HepG2 (cell line): Measurements from ENCODE around the gene CARHSP1. TPM values are rescaled to one million over a fixed set of nuclear protein-coding genes. Genes with fewer than 3 reads are reported as not detected.

Experiments used
- REPIN1 ChIP-seq: sonication (generic); formaldehyde crosslinking; IDR thresholded peaks from 2 replicates; pipeline ENCODE4 v1.8.0; 2022; ENCODE audit warnings: missing genetic modification reagents, low read depth, mild to moderate bottlenecking, borderline replicate concordance
- TCF7L2 ChIP-seq: IDR thresholded peaks from 2 replicates; pipeline ENCODE4 v1.6.1; 2011; ENCODE audit warnings: mild to moderate bottlenecking, low read depth, low read length, moderate library complexity
- TFAP4 ChIP-seq: sonication (generic); IDR thresholded peaks from 2 replicates; pipeline ENCODE4 v1.6.1; 2016; ENCODE audit warnings: low read depth, borderline replicate concordance
- XBP1 ChIP-seq: sonication (generic); formaldehyde crosslinking; IDR thresholded peaks from 2 replicates; pipeline ENCODE4 v1.5.0; 2020; ENCODE audit warnings: missing genetic modification reagents
- ZFP82 ChIP-seq: sonication (generic); formaldehyde crosslinking; IDR thresholded peaks from 2 replicates; pipeline ENCODE4 v1.5.1; 2020; ENCODE audit warnings: mild to moderate bottlenecking, missing genetic modification reagents, borderline replicate concordance
- ZNF484 ChIP-seq: sonication (generic); formaldehyde crosslinking; IDR thresholded peaks from 2 replicates; pipeline ENCODE4 v1.5.1; 2020; ENCODE audit warnings: mild to moderate bottlenecking, low read depth, missing genetic modification reagents, borderline replicate concordance
- ZNF652 ChIP-seq: IDR thresholded peaks from 2 replicates; pipeline ENCODE4 v1.6.1; 2016; ENCODE audit warnings: low read depth, borderline replicate concordance
- ZNF761 ChIP-seq: sonication (generic); formaldehyde crosslinking; conservative IDR thresholded peaks from 2 replicates; pipeline ENCODE4 v1.4.0; 2020; ENCODE audit warnings: mild to moderate bottlenecking, missing genetic modification reagents
- ZNF777 ChIP-seq: sonication (generic); formaldehyde crosslinking; IDR thresholded peaks from 2 replicates; pipeline ENCODE4 v1.4.0; 2020; ENCODE audit warnings: missing genetic modification reagents
- polyA plus RNA-seq, 8 experiments: library from polyadenylated mRNA; depleted of rRNA in 3 of 8; stranded (reverse) in 7 of 8; unstranded in 1 of 8; fragments of >200 nt; fragmentation: Illumina TruSeq in 4 of 8; extraction: Trizol in 4 of 8; gene quantifications; 2 replicates each; pipeline versions ENCODE4 v1.2.1 to v1.2.3, GENCODE V29; 2011 to 2016; ENCODE audit warnings: low read depth in 4 of 8, missing spikeins in 1 of 8, mixed read lengths in 1 of 8; ENCODE audit not compliant: insufficient read depth in 1 of 8
- total RNA-seq, 5 experiments: library from RNA; depleted of rRNA; stranded (reverse); fragments of >200 nt; fragmentation: Illumina TruSeq; extraction: Trizol; gene quantifications; 2 replicates each; pipeline ENCODE4 v1.2.3, GENCODE V29; 2016; ENCODE audit warnings: low read depth in 1 of 5
- TF ChIP-seq, protein P1 (sequence below): sonication (generic); formaldehyde crosslinking; IDR thresholded peaks from 2 replicates; pipeline ENCODE4 v1.8.0; 2022; ENCODE audit warnings: mild to moderate bottlenecking, missing genetic modification reagents, moderate library complexity
- TF ChIP-seq, protein P2 (sequence below): sonication (generic); formaldehyde crosslinking; IDR thresholded peaks from 2 replicates; pipeline ENCODE4 v1.5.0; 2020; ENCODE audit warnings: missing genetic modification reagents
- TF ChIP-seq, protein P3 (sequence below): sonication (generic); formaldehyde crosslinking; IDR thresholded peaks from 2 replicates; pipeline ENCODE4 v1.9.0; 2021; ENCODE audit warnings: missing genetic modification reagents, borderline replicate concordance
- TF ChIP-seq, protein P4 (sequence below): sonication (generic); formaldehyde crosslinking; IDR thresholded peaks from 2 replicates; pipeline ENCODE4 v1.5.1; 2020; ENCODE audit warnings: mild to moderate bottlenecking, missing genetic modification reagents, borderline replicate concordance

Gene CARHSP1
- total and polyA plus RNA-seq, 2 of the 13 experiments (the other 11 are each of a cell fraction or from before 2014, with no cell fraction given), result 173 to 345 TPM

DNA sequence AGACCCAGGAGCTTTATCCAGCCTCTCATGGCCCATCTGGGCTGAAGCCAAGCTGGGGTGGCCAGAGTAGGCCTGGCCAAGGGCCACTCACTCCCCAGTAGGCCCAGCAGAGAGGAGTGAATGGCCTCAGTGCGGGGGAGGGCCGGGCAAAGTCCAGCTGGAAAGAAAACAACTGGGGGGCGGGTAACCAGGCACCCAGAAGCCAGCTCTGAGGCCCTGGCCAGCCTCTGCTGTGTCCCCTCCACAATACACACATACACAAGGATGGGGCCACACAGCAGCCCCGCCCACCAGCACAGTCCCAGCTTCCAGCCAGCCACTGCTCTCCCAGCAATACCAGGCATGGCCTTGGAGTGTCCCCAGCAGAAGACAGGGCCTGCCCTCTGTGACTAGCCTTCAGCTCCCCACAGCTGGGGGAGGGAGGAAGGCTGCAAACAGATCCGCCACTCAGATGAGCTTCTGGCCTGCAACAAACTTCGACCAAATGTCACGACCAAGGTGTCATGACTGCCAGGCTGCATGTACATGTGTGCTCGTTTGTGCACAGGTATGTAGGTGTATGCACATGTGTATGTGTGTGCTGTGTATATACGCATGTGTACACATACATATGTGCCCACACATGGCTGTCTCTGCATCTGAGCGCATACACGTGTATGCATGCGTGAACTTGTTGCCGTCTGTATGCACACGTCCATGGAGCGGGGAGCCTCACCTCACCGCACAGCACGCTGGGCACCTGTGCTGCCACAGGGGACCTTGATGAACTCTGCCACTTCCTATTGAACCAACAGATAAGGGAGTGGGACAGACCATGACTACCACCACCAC lies 5.0 kb downstream of the CARHSP1 start (continued):
- TF ChIP-seq ZNF484 (CRISPR knock-in tag) (no peak), REPIN1 (CRISPR knock-in tag) (peak; percentile 98), TCF7L2 (no peak), ZNF761 (CRISPR knock-in tag) (peak; percentile 98), XBP1 (no peak; the same call in 1 of the 2 replicates), ZNF777 (CRISPR knock-in tag) (no peak), ZNF652 (CRISPR knock-in tag) (peak; percentile 27; the same call in 1 of the 2 replicates), TFAP4 (peak; percentile 93), ZFP82 (CRISPR knock-in tag) (peak; percentile 91; the same call in 1 of the 2 replicates)
- TF ChIP-seq, protein P1, sequence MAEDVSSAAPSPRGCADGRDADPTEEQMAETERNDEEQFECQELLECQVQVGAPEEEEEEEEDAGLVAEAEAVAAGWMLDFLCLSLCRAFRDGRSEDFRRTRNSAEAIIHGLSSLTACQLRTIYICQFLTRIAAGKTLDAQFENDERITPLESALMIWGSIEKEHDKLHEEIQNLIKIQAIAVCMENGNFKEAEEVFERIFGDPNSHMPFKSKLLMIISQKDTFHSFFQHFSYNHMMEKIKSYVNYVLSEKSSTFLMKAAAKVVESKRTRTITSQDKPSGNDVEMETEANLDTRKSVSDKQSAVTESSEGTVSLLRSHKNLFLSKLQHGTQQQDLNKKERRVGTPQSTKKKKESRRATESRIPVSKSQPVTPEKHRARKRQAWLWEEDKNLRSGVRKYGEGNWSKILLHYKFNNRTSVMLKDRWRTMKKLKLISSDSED (CRISPR knock-in tag), result no peak
- TF ChIP-seq, protein P2, sequence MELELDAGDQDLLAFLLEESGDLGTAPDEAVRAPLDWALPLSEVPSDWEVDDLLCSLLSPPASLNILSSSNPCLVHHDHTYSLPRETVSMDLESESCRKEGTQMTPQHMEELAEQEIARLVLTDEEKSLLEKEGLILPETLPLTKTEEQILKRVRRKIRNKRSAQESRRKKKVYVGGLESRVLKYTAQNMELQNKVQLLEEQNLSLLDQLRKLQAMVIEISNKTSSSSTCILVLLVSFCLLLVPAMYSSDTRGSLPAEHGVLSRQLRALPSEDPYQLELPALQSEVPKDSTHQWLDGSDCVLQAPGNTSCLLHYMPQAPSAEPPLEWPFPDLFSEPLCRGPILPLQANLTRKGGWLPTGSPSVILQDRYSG (CRISPR knock-in tag), result no peak; the same call in 1 of the 2 replicates
- TF ChIP-seq, protein P3, sequence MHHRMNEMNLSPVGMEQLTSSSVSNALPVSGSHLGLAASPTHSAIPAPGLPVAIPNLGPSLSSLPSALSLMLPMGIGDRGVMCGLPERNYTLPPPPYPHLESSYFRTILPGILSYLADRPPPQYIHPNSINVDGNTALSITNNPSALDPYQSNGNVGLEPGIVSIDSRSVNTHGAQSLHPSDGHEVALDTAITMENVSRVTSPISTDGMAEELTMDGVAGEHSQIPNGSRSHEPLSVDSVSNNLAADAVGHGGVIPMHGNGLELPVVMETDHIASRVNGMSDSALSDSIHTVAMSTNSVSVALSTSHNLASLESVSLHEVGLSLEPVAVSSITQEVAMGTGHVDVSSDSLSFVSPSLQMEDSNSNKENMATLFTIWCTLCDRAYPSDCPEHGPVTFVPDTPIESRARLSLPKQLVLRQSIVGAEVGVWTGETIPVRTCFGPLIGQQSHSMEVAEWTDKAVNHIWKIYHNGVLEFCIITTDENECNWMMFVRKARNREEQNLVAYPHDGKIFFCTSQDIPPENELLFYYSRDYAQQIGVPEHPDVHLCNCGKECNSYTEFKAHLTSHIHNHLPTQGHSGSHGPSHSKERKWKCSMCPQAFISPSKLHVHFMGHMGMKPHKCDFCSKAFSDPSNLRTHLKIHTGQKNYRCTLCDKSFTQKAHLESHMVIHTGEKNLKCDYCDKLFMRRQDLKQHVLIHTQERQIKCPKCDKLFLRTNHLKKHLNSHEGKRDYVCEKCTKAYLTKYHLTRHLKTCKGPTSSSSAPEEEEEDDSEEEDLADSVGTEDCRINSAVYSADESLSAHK (CRISPR knock-in tag), result no peak
- TF ChIP-seq, protein P4, sequence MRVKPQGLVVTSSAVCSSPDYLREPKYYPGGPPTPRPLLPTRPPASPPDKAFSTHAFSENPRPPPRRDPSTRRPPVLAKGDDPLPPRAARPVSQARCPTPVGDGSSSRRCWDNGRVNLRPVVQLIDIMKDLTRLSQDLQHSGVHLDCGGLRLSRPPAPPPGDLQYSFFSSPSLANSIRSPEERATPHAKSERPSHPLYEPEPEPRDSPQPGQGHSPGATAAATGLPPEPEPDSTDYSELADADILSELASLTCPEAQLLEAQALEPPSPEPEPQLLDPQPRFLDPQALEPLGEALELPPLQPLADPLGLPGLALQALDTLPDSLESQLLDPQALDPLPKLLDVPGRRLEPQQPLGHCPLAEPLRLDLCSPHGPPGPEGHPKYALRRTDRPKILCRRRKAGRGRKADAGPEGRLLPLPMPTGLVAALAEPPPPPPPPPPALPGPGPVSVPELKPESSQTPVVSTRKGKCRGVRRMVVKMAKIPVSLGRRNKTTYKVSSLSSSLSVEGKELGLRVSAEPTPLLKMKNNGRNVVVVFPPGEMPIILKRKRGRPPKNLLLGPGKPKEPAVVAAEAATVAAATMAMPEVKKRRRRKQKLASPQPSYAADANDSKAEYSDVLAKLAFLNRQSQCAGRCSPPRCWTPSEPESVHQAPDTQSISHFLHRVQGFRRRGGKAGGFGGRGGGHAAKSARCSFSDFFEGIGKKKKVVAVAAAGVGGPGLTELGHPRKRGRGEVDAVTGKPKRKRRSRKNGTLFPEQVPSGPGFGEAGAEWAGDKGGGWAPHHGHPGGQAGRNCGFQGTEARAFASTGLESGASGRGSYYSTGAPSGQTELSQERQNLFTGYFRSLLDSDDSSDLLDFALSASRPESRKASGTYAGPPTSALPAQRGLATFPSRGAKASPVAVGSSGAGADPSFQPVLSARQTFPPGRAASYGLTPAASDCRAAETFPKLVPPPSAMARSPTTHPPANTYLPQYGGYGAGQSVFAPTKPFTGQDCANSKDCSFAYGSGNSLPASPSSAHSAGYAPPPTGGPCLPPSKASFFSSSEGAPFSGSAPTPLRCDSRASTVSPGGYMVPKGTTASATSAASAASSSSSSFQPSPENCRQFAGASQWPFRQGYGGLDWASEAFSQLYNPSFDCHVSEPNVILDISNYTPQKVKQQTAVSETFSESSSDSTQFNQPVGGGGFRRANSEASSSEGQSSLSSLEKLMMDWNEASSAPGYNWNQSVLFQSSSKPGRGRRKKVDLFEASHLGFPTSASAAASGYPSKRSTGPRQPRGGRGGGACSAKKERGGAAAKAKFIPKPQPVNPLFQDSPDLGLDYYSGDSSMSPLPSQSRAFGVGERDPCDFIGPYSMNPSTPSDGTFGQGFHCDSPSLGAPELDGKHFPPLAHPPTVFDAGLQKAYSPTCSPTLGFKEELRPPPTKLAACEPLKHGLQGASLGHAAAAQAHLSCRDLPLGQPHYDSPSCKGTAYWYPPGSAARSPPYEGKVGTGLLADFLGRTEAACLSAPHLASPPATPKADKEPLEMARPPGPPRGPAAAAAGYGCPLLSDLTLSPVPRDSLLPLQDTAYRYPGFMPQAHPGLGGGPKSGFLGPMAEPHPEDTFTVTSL, result peak; percentile 94
